H1 (cell line): ENCODE results near the gene CDK19.

ENCODE experiments used
- CEBPB ChIP-seq: IDR thresholded peaks from 2 replicates; pipeline ENCODE4 v1.6.1; 2012; ENCODE audit warnings: low read depth, low read length
- CHD1 ChIP-seq: IDR thresholded peaks from 2 replicates; pipeline ENCODE4 v1.6.1; 2012; ENCODE audit warnings: low read depth, low read length, improper control_type of control experiment
- EZH2 ChIP-seq: fragments of 200-600 bp; sonication (generic); IDR thresholded peaks from 2 replicates; pipeline ENCODE4 v1.7.1; 2012; ENCODE audit warnings: low read depth, mild to moderate bottlenecking, moderate library complexity, low read length, inconsistent platforms; ENCODE audit not compliant: severe bottlenecking
- GTF2F1 ChIP-seq: IDR thresholded peaks from 2 replicates; pipeline ENCODE4 v1.6.1; 2012; ENCODE audit warnings: low read depth, low read length, improper control_type of control experiment, borderline replicate concordance
- JUND ChIP-seq: IDR thresholded peaks from 2 replicates; pipeline ENCODE4 v1.6.1; 2011; ENCODE audit warnings: mild to moderate bottlenecking, improper control_type of control experiment, low read length
- POLR2AphosphoS5 ChIP-seq: IDR thresholded peaks from 2 replicates; pipeline ENCODE4 v1.6.1; 2011; ENCODE audit warnings: low read depth, low read length
- RAD21 ChIP-seq, 2 experiments: IDR thresholded peaks in 1 of 2; conservative IDR thresholded peaks in 1 of 2; 2 replicates each; pipeline ENCODE4 v1.6.1; 2011; ENCODE audit warnings: low read depth in 2 of 2, low read length in 2 of 2, improper control_type of control experiment in 1 of 2, inconsistent platforms in 1 of 2, mild to moderate bottlenecking in 1 of 2, moderate library complexity in 1 of 2
- SP2 ChIP-seq: IDR thresholded peaks from 2 replicates; pipeline ENCODE4 v1.6.1; 2012; ENCODE audit warnings: mild to moderate bottlenecking, low read length, inconsistent platforms
- TF ChIP-seq, protein P1 (sequence below), 3 experiments: IDR thresholded peaks; 1 replicate in 2 of 3; 2 replicates in 1 of 3; pipeline versions ENCODE4 v1.5.1 to v1.6.1; 2011; ENCODE audit warnings: low read length in 3 of 3, mild to moderate bottlenecking in 3 of 3, inconsistent platforms in 2 of 3, low read depth in 1 of 3, moderate library complexity in 1 of 3; ENCODE audit not compliant: insufficient read depth in 1 of 3; ENCODE audit errors: control extremely low read depth in 1 of 3
- TF ChIP-seq, protein P2 (sequence below): IDR thresholded peaks from 2 replicates; pipeline ENCODE4 v1.6.1; 2012; ENCODE audit warnings: inconsistent platforms

DNA sequence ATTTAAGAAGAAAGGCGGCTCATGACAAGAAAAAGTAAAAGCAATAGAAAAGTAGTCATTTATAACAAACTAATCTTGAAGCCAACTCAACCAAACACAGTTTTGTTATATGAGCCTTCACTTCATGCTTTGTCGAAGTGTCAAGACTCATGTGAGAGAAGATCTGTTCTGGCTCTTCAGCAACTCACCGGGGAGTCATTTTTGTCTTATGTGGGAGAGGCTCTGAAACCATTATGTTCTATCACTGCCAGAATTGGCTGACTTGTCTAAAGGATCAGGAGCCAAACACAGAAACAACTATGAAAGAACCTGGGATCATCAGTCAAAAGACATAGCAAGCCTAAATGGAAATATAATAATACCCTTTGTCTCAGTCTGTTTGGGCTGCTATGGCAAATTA, 105.2 kb downstream of the CDK19 start:
- TF ChIP-seq CEBPB (no peak), POLR2AphosphoS5 (no peak), RAD21 (IDR thresholded peaks at IDR 0.05 in 1 of 2, conservative IDR thresholded peaks at IDR 0.05 in 1 of 2; ENCODE audit: low read depth in 2 of 2, low read length in 2 of 2) (no peak), EZH2 (no peak), JUND (no peak), SP2 (no peak), GTF2F1 (no peak), CHD1 (no peak)
- TF ChIP-seq, protein P1, sequence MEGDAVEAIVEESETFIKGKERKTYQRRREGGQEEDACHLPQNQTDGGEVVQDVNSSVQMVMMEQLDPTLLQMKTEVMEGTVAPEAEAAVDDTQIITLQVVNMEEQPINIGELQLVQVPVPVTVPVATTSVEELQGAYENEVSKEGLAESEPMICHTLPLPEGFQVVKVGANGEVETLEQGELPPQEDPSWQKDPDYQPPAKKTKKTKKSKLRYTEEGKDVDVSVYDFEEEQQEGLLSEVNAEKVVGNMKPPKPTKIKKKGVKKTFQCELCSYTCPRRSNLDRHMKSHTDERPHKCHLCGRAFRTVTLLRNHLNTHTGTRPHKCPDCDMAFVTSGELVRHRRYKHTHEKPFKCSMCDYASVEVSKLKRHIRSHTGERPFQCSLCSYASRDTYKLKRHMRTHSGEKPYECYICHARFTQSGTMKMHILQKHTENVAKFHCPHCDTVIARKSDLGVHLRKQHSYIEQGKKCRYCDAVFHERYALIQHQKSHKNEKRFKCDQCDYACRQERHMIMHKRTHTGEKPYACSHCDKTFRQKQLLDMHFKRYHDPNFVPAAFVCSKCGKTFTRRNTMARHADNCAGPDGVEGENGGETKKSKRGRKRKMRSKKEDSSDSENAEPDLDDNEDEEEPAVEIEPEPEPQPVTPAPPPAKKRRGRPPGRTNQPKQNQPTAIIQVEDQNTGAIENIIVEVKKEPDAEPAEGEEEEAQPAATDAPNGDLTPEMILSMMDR (IDR thresholded peaks at IDR 0.05; ENCODE audit: control extremely low read depth in 1 of 3, insufficient read depth in 1 of 3, low read depth in 1 of 3, low read length in 3 of 3), result no peak
- TF ChIP-seq, protein P2, sequence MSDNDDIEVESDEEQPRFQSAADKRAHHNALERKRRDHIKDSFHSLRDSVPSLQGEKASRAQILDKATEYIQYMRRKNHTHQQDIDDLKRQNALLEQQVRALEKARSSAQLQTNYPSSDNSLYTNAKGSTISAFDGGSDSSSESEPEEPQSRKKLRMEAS, result no peak
